ENCODE measurements around the gene QPRT.

GRCh38 chr16:29663807-29664090, 15.2 kb upstream of the QPRT start:
- TF ChIP-seq, protein P1, sequence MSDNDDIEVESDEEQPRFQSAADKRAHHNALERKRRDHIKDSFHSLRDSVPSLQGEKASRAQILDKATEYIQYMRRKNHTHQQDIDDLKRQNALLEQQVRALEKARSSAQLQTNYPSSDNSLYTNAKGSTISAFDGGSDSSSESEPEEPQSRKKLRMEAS (IDR thresholded peaks at IDR 0.05; ENCODE audit: insufficient read depth, insufficient read length), result no peak
- TF ChIP-seq POLR2A (IDR thresholded peaks at IDR 0.05; ENCODE audit: low read depth, low read length) (no peak), EZH2 (IDR thresholded peaks at IDR 0.05; ENCODE audit: borderline replicate concordance, low read depth, low read length, severe bottlenecking) (no peak), CTCF (IDR thresholded peaks at IDR 0.05; ENCODE audit: extremely low read depth in 1 of 2, insufficient read depth in 1 of 2, low read depth in 1 of 2, low read length in 2 of 2) (no peak)

Measured in endothelial cell of umbilical vein (primary cell).